Ascending aorta (tissue), 2 donors: Measurements from ENCODE around the gene LRRC28. TPM values are rescaled to one million over a fixed set of nuclear protein-coding genes. Genes with fewer than 3 reads are reported as not detected.
A peak's percentile ranks its signal among the peaks of the same experiment; 100 is the strongest.

ENCODE experiments used
- DNase-seq, 2 donors: peaks; one replicate each; pipeline ENCODE4 v3.0.0-alpha.2; 2019; ENCODE audit warnings: low spot score in 2 of 2
- H3K27ac ChIP-seq, 2 donors: fragments of 200-600 bp; sonication (generic); one replicate each; pipeline ENCODE4 v1.5.1; 2016 to 2017; ENCODE audit warnings: mild to moderate bottlenecking in 1 of 2
- H3K27me3 ChIP-seq: fragments of 200-600 bp; sonication (generic); one replicate; pipeline ENCODE4 v1.5.1; 2017
- H3K36me3 ChIP-seq, 2 donors: fragments of 200-600 bp; sonication (generic); one replicate each; pipeline ENCODE4 v1.5.1; 2016
- H3K4me1 ChIP-seq, 2 donors: fragments of 200-600 bp; sonication (generic); one replicate each; pipeline ENCODE4 v1.5.1; 2016 to 2017; ENCODE audit warnings: mild to moderate bottlenecking in 1 of 2
- H3K4me3 ChIP-seq, 2 donors: fragments of 200-600 bp; sonication (generic); one replicate each; pipeline ENCODE4 v1.5.1; 2016 to 2017; ENCODE audit warnings: mild to moderate bottlenecking in 1 of 2
- H3K9me3 ChIP-seq, 2 donors: fragments of 200-600 bp; sonication (generic); one replicate each; pipeline ENCODE4 v1.5.1; 2016
- CTCF ChIP-seq, 3 experiments: fragments of 200-600 bp in 2 of 3; fragments of 450-650 bp in 1 of 3; sonication (generic) in 2 of 3; IDR thresholded peaks; one replicate each; pipeline ENCODE4 v1.5.1; 2016 to 2019; ENCODE audit warnings: antibody characterized with exemption in 3 of 3, mild to moderate bottlenecking in 1 of 3, moderate library complexity in 1 of 3
- intact Hi-C: fragments of 100-400 bp; cut with DNase I; formaldehyde crosslinking; loops from one replicate; pipeline ENCODE4 v1.15.1; 2023
- total RNA-seq: library from RNA; depleted of rRNA; stranded (reverse); fragments of >200 nt; gene quantifications from one replicate; pipeline ENCODE4 v1.1.0, GENCODE V29; 2016

LRRC28 gene
- total RNA-seq, 1 donor from 2014 or later: 24.2 TPM

- Histone ChIP-seq H3K4me1 (peaks cover 0 to 9% of the 10 kb centered on the region in 2 donors), H3K36me3 (no peaks in the 10 kb centered on the region), H3K27ac (no peak overlapping the region), H3K27me3 (no peaks in the 10 kb centered on the region), H3K4me3 (no peak overlapping the region), H3K9me3 (no peaks in the 10 kb centered on the region)
- TF ChIP-seq CTCF (IDR thresholded peaks at IDR 0.05): no peak
- intact Hi-C loops: no loop called here
- DNase-seq: no peak
Measured at GRCh38 chr15:99291643-99292042, 40.4 kb downstream of the LRRC28 start.

GRCh38 chr15:99295840-99296239 lies 44.6 kb downstream of the LRRC28 start:
- TF ChIP-seq CTCF (IDR thresholded peaks at IDR 0.05): no peak
- peaks cover 0 to 20% of the 10 kb centered on the region in 2 donors for H3K4me1 ChIP-seq
- H3K9me3 ChIP-seq: no peaks in the 10 kb centered on the region
- H3K4me3 ChIP-seq: no peak overlapping the region
- H3K27me3 ChIP-seq: no peaks in the 10 kb centered on the region
- H3K27ac ChIP-seq: peak overlapping the region; percentile 52 to 55
- H3K36me3 ChIP-seq: no peaks in the 10 kb centered on the region
- DNase-seq: no peak
- intact Hi-C loops: loop anchor here (5.0 kb wide), 1 partner anchor 36 kb away; no protein-coding TSS in a partner anchor

GRCh38 chr15:99296386-99296785 lies 45.1 kb downstream of the LRRC28 start:
- H3K9me3 ChIP-seq: no peaks in the 10 kb centered on the region
- no peak for DNase-seq
- H3K4me1 ChIP-seq: peaks cover 0 to 20% of the 10 kb centered on the region in 2 donors
- no peaks in the 10 kb centered on the region for H3K27me3 ChIP-seq
- intact Hi-C loops: loop anchor here (5.0 kb wide), 1 partner anchor 36 kb away; no protein-coding TSS in a partner anchor
- TF ChIP-seq CTCF (IDR thresholded peaks at IDR 0.05): no peak
- peak overlapping the region; percentile 55 to 57 for H3K27ac ChIP-seq
- no peaks in the 10 kb centered on the region for H3K36me3 ChIP-seq
- H3K4me3 ChIP-seq: no peak overlapping the region

- no peaks in the 10 kb centered on the region for H3K27me3 ChIP-seq
- no peak for DNase-seq
- no peak for TF ChIP-seq CTCF (IDR thresholded peaks at IDR 0.05)
- no peaks in the 10 kb centered on the region for H3K36me3 ChIP-seq
- H3K4me3 ChIP-seq: no peak overlapping the region
- intact Hi-C loops: no loop called here
- H3K9me3 ChIP-seq: no peaks in the 10 kb centered on the region
- peaks cover 0 to 13% of the 10 kb centered on the region in 2 donors for H3K4me1 ChIP-seq
- H3K27ac ChIP-seq: peak overlapping the region in 1 of 2 donors; percentile 49
Measured at GRCh38 chr15:99303907-99304306, 52.6 kb downstream of the LRRC28 start.

GRCh38 chr15:99305761-99306505 lies 54.7 kb downstream of the LRRC28 start:
- peak; percentile 22 to 92 for DNase-seq
- H3K36me3 ChIP-seq: no peaks in the 10 kb centered on the region
- no peaks in the 10 kb centered on the region for H3K9me3 ChIP-seq
- H3K4me1 ChIP-seq: peaks cover 0 to 6% of the 10 kb centered on the region in 2 donors
- intact Hi-C loops: loop anchor here (2.0 to 5.0 kb wide), 2 partner anchors 17 to 261 kb away; partner anchors contain the start of gene MEF2A
- H3K4me3 ChIP-seq: peak overlapping the region; percentile 11 to 43
- no peaks in the 10 kb centered on the region for H3K27me3 ChIP-seq
- no peak for TF ChIP-seq CTCF (IDR thresholded peaks at IDR 0.05)
- H3K27ac ChIP-seq: peak overlapping the region; percentile 76 to 81
